ENCODE data around the gene ODC1. TPM values are rescaled to one million over a fixed set of nuclear protein-coding genes. Genes with fewer than 3 reads are reported as not detected.

The ODC1 gene
- total and polyA plus RNA-seq, 2 donors (not counting 1 experiment from before 2014, with no cell fraction given), result 86.4 to 89.3 TPM

DNA sequence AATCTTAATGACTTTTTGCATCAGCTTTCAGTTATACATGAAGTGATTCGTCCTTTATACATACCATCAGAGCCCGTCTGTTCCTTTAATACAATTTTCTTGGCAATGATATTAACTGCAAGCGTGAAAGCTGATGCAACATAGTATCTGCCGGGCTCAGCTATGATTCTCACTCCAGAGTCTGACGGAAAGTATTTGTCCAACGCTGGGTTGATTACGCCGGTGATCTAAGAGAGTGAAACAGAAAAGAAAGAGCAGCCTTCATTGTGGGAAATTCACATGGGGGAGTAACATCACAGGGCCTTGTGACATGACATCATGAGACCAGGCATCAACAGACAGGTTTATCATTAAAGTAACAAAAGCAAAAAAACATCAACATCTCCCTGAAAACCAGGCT lies 6.2 kb downstream of the ODC1 start:
- Histone ChIP-seq H3K9me3 (ENCODE audit: control insufficient read depth, insufficient read depth, low read depth, low read length) (no peaks in the 10 kb centered on the region), H2AFZ (ENCODE audit: low read length) (no peak overlapping the region), H3K4me1 (ENCODE audit: control insufficient read depth, extremely low read depth, insufficient read depth, low read length) (no peaks in the 10 kb centered on the region), H3K36me3 (ENCODE audit: control insufficient read depth, insufficient read depth, low read length) (peaks cover 30% of the 10 kb centered on the region), H4K20me1 (ENCODE audit: control insufficient read depth, extremely low read depth, insufficient read depth, low read length) (peaks cover 2% of the 10 kb centered on the region), H3K27me3 (ENCODE audit: control insufficient read depth, insufficient read depth, low read length) (no peaks in the 10 kb centered on the region), H3K9ac (ENCODE audit: insufficient read depth, low read length) (no peak overlapping the region), H3K4me3 (replicated peaks in 1 of 4; ENCODE audit: control extremely low read depth in 1 of 4, insufficient read depth in 1 of 4, low read depth in 3 of 4, low read length in 4 of 4) (no peak overlapping the region), H3K79me2 (ENCODE audit: control insufficient read depth, insufficient read depth, low read length) (peaks cover 24% of the 10 kb centered on the region), H3K27ac (ENCODE audit: insufficient read depth, low read length) (no peak overlapping the region), H3K4me2 (ENCODE audit: extremely low read depth, insufficient read depth, low read length) (no peak overlapping the region)
- DNase-seq (ENCODE audit: low read depth in 2 of 2), result peak in 1 of 2 donors; percentile 37
- TF ChIP-seq, protein P1, sequence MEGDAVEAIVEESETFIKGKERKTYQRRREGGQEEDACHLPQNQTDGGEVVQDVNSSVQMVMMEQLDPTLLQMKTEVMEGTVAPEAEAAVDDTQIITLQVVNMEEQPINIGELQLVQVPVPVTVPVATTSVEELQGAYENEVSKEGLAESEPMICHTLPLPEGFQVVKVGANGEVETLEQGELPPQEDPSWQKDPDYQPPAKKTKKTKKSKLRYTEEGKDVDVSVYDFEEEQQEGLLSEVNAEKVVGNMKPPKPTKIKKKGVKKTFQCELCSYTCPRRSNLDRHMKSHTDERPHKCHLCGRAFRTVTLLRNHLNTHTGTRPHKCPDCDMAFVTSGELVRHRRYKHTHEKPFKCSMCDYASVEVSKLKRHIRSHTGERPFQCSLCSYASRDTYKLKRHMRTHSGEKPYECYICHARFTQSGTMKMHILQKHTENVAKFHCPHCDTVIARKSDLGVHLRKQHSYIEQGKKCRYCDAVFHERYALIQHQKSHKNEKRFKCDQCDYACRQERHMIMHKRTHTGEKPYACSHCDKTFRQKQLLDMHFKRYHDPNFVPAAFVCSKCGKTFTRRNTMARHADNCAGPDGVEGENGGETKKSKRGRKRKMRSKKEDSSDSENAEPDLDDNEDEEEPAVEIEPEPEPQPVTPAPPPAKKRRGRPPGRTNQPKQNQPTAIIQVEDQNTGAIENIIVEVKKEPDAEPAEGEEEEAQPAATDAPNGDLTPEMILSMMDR (conservative IDR thresholded peaks at IDR 0.05 in 1 of 2, IDR thresholded peaks at IDR 0.05 in 1 of 2; ENCODE audit: low read depth in 1 of 2, low read length in 2 of 2), result no peak
- no peak for TF ChIP-seq EZH2 (IDR thresholded peaks at IDR 0.05; ENCODE audit: low read length, missing control alignments)

DNA sequence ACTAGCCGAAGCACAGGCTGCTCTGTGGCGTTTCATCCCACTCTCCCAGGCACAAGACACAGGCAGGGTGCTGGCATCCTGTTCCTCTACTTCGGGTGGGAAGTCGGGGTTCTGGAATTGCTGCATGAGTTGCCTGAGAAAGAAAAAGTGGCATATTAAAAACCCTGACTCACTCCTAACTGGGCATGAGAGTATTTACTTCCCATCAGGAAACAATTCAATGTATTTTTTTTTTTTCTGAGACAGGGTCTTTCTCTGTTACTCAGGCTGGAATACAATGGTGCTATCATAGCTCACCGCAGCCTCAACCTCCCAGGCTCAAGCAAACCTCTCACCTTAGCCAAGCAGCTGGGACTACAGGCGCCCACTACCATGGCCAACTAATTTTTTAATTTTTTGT lies 7.4 kb downstream of the ODC1 start:
- no peak overlapping the region for H3K4me2 ChIP-seq (ENCODE audit: extremely low read depth, insufficient read depth, low read length)
- no peaks in the 10 kb centered on the region for H3K27me3 ChIP-seq (ENCODE audit: control insufficient read depth, insufficient read depth, low read length)
- H3K4me3 ChIP-seq (replicated peaks in 1 of 4; ENCODE audit: control extremely low read depth in 1 of 4, insufficient read depth in 1 of 4, low read depth in 3 of 4, low read length in 4 of 4), result no peak overlapping the region
- no peak overlapping the region for H2AFZ ChIP-seq (ENCODE audit: low read length)
- H4K20me1 ChIP-seq (ENCODE audit: control insufficient read depth, extremely low read depth, insufficient read depth, low read length), result no peaks in the 10 kb centered on the region
- TF ChIP-seq, protein P1 (conservative IDR thresholded peaks at IDR 0.05 in 1 of 2, IDR thresholded peaks at IDR 0.05 in 1 of 2; ENCODE audit: low read depth in 1 of 2, low read length in 2 of 2), result no peak
- TF ChIP-seq EZH2 (IDR thresholded peaks at IDR 0.05; ENCODE audit: low read length, missing control alignments), result no peak
- H3K27ac ChIP-seq (ENCODE audit: insufficient read depth, low read length), result no peak overlapping the region
- H3K36me3 ChIP-seq (ENCODE audit: control insufficient read depth, insufficient read depth, low read length), result peaks cover 30% of the 10 kb centered on the region
- no peaks in the 10 kb centered on the region for H3K4me1 ChIP-seq (ENCODE audit: control insufficient read depth, extremely low read depth, insufficient read depth, low read length)
- H3K79me2 ChIP-seq (ENCODE audit: control insufficient read depth, insufficient read depth, low read length), result peaks cover 12% of the 10 kb centered on the region
- DNase-seq (ENCODE audit: low read depth in 2 of 2), result no peak
- H3K9me3 ChIP-seq (ENCODE audit: control insufficient read depth, insufficient read depth, low read depth, low read length), result no peaks in the 10 kb centered on the region
- H3K9ac ChIP-seq (ENCODE audit: insufficient read depth, low read length), result no peak overlapping the region

DNA sequence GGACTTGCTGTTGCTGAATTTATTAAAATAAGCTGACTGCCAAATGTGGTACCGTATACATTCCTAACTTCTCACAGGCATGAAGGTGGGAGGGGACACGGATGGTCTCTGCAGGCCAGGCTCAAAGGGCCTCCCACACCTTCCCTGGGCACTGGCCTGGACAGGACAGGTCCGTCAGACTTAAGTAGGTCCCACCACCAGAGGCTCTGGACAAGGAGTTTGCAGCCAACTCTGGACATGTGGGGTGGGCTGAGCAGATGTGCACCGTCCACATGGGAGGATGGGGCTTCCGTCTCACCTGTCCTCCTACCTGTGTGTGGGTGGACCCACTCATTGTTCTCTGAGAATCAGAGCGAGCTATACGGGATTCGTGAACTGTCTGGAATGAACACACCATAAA lies 8.2 kb downstream of the ODC1 start:
- Histone ChIP-seq H4K20me1 (ENCODE audit: control insufficient read depth, extremely low read depth, insufficient read depth, low read length) (no peaks in the 10 kb centered on the region), H3K4me3 (replicated peaks in 1 of 4; ENCODE audit: control extremely low read depth in 1 of 4, insufficient read depth in 1 of 4, low read depth in 3 of 4, low read length in 4 of 4) (no peak overlapping the region), H3K79me2 (ENCODE audit: control insufficient read depth, insufficient read depth, low read length) (peaks cover 4% of the 10 kb centered on the region), H3K9ac (ENCODE audit: insufficient read depth, low read length) (no peak overlapping the region), H3K4me1 (ENCODE audit: control insufficient read depth, extremely low read depth, insufficient read depth, low read length) (no peaks in the 10 kb centered on the region), H3K36me3 (ENCODE audit: control insufficient read depth, insufficient read depth, low read length) (peaks cover 30% of the 10 kb centered on the region), H3K9me3 (ENCODE audit: control insufficient read depth, insufficient read depth, low read depth, low read length) (no peaks in the 10 kb centered on the region), H3K27me3 (ENCODE audit: control insufficient read depth, insufficient read depth, low read length) (no peaks in the 10 kb centered on the region), H2AFZ (ENCODE audit: low read length) (no peak overlapping the region), H3K27ac (ENCODE audit: insufficient read depth, low read length) (no peak overlapping the region), H3K4me2 (ENCODE audit: extremely low read depth, insufficient read depth, low read length) (no peak overlapping the region)
- DNase-seq (ENCODE audit: low read depth in 2 of 2), result no peak
- TF ChIP-seq, protein P1 (conservative IDR thresholded peaks at IDR 0.05 in 1 of 2, IDR thresholded peaks at IDR 0.05 in 1 of 2; ENCODE audit: low read depth in 1 of 2, low read length in 2 of 2), result no peak
- no peak for TF ChIP-seq EZH2 (IDR thresholded peaks at IDR 0.05; ENCODE audit: low read length, missing control alignments)

Measured in fibroblast of lung (primary cell).